Measurements from ENCODE around the gene ZNF184. TPM values are rescaled to one million over a fixed set of nuclear protein-coding genes. Genes with fewer than 3 reads are reported as not detected.

The ZNF184 gene
- total RNA-seq, 1 experiment from 2014 or later = 9.4 TPM

GRCh38 chr6:27474672-27475071 lies 1.8 kb upstream of the ZNF184 start:
- peak overlapping the region; percentile 92; the same call in 1 of the 2 replicates for H3K4me2 ChIP-seq (ENCODE audit: low read length)
- peaks cover 14% of the 10 kb centered on the region; the same call in 1 of the 2 replicates for H3K79me2 ChIP-seq (ENCODE audit: insufficient read depth, low read length)
- DNase-seq (ENCODE audit: low read depth, low spot score) = no peak
- H4K20me1 ChIP-seq (ENCODE audit: insufficient read depth) = no peaks in the 10 kb centered on the region; the same call in 1 of the 2 replicates
- peaks cover 6 to 26% of the 10 kb centered on the region in 2 experiments; a peak in 3 of 4 replicates for H3K4me1 ChIP-seq (ENCODE audit: control insufficient read depth in 1 of 2, insufficient read depth in 2 of 2, low read length in 2 of 2)
- H2AFZ ChIP-seq (ENCODE audit: low read depth, low read length, poor library complexity, severe bottlenecking) = no peak overlapping the region
- H3K9me2 ChIP-seq (ENCODE audit: insufficient read depth) = no peaks in the 10 kb centered on the region
- H3K27ac ChIP-seq (ENCODE audit: low read depth, low read length) = no peak overlapping the region
- no peak for ATAC-seq
- CTCF ChIA-PET = no interaction called here
- peaks cover 2 to 7% of the 10 kb centered on the region in 2 experiments; a peak in 2 of 4 replicates for H3K36me3 ChIP-seq (ENCODE audit: control insufficient read depth in 1 of 2, insufficient read depth in 2 of 2, low read length in 2 of 2)
- RAD21 ChIA-PET (ENCODE audit: low non-redundant PET in 1 of 2, low total read pairs in 2 of 2, uncharacterized antibody in 2 of 2, unreplicated experiment in 2 of 2) = no interaction called here
- no peaks in the 10 kb centered on the region for H3K9me3 ChIP-seq (ENCODE audit: control insufficient read depth in 1 of 2, insufficient read depth in 1 of 2, low read depth in 1 of 2, low read length in 2 of 2)
- H3K9ac ChIP-seq (ENCODE audit: low read length) = no peak overlapping the region
- no peak overlapping the region for H3K4me3 ChIP-seq (replicated peaks in 1 of 2; ENCODE audit: low read depth in 1 of 2, low read length in 2 of 2)
- BruUV-seq (replicated peaks) = no TSS peak
- H3K27me3 ChIP-seq (ENCODE audit: insufficient read depth, low read length) = no peaks in the 10 kb centered on the region
- intact Hi-C loops (cut with micrococcal nuclease) = loop anchor here (5.0 to 10.0 kb wide), 3 partner anchors 177 to 1150 kb away; no protein-coding TSS in a partner anchor
- TF ChIP-seq REST (IDR thresholded peaks at IDR 0.05; ENCODE audit: low read depth) (no peak), ZFX (IDR thresholded peaks at IDR 0.05) (no peak), JUND (IDR thresholded peaks at IDR 0.05) (no peak), EZH2 (IDR thresholded peaks at IDR 0.05) (no peak), EGR1 (IDR thresholded peaks at IDR 0.05; ENCODE audit: low read depth) (no peak), POLR2A (IDR thresholded peaks at IDR 0.05; ENCODE audit: borderline replicate concordance, extremely low read depth, insufficient read depth, insufficient read length) (no peak), SIN3A (IDR thresholded peaks at IDR 0.05; ENCODE audit: low read depth) (no peak), YY1 (IDR thresholded peaks at IDR 0.05; ENCODE audit: extremely low read depth, insufficient replicate concordance, low read depth, low read length) (no peak), CEBPB (IDR thresholded peaks at IDR 0.05; ENCODE audit: low read depth) (no peak), ZNF274 (IDR thresholded peaks at IDR 0.05; ENCODE audit: low read depth, low read length) (no peak), SP1 (IDR thresholded peaks at IDR 0.05; ENCODE audit: low read depth) (no peak), ZBTB33 (IDR thresholded peaks at IDR 0.05; ENCODE audit: extremely low read depth, insufficient replicate concordance, low read length) (no peak), POLR2AphosphoS5 (IDR thresholded peaks at IDR 0.05; ENCODE audit: low read depth, low read length) (no peak), ATF3 (IDR thresholded peaks at IDR 0.05) (no peak), FOSL1 (IDR thresholded peaks at IDR 0.05; ENCODE audit: low read depth) (no peak), EZH2phosphoT487 (IDR thresholded peaks at IDR 0.05; ENCODE audit: borderline replicate concordance) (no peak), MAX (IDR thresholded peaks at IDR 0.05) (no peak), CTCF (IDR thresholded peaks at IDR 0.05 in 2 of 3, conservative IDR thresholded peaks at IDR 0.05 in 1 of 3; ENCODE audit: borderline replicate concordance in 1 of 3, insufficient read depth in 1 of 3, low read depth in 2 of 3, low read length in 2 of 3) (no peak)
- POLR2A ChIA-PET = no interaction called here

Measured in HCT116 (cell line).